GM19238 (cell line): ENCODE data around the gene ADAM10.

Source experiments
- DNase-seq: peaks from one replicate; pipeline ENCODE4 v3.0.0; 2011; ENCODE audit warnings: low spot score; ENCODE audit not compliant: insufficient read length

Gene ADAM10

GRCh38 chr15:58755956-58756355 lies 6.4 kb upstream of the ADAM10 start:
- no peak for DNase-seq

- DNase-seq, result no peak
Observed at GRCh38 chr15:58755350-58755749, 5.8 kb upstream of the ADAM10 start.

DNA sequence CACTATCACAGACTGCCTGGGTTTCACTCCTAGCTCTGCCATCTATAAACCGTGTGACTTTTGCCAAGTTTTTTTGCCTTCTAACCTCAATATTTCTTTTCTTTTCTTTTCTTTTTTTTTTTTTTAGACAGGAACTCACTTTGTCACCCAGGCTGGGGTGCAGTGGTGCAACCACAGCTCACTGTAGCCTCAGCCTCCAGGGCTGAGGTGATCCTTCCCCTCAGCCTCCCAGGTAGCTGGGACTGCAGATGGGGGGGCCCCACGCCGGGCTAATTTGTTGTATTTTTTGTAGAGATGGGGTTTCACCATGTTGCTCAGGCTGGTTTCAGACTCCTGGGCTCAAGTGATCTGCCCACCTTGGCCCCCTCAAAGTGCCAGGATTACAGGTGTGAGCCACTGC lies 3.2 kb upstream of the ADAM10 start:
- DNase-seq, result no peak

DNA sequence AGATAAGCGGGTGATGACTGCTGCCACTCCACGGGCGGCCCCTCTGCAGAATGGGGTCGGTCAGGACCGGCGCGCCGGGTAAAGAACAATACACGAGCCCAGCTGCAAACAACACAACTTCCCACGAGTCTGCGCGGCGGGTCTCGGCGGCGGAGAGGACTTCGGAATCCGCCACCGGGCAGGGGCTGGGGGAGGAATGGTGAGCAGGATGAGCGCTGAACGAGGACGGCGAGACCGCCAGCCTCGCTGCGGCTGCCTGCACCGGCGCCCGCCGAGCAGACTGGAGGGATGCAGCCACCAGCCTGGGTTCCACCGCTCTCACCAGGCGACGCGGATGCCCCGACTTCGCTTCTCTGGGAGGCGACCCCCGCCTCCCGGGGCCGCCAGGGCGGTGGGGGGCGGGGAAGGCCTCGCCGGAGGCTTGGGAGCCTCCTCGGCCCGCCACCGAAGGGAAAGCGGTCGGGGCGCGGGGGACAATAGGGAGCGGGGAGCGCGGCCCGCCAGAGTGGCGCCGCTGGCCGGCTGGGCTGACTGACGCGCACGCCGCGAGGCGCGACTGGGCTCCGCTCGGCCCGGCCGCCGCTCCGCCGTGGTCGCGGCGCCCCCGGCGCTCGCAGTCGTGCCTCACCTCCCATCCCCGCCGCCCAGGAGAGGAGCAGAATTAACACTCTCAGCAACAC lies 515 bp downstream of the ADAM10 start:
- DNase-seq, result peak; percentile 27

GRCh38 chr15:58748040-58748851 lies 1.3 kb downstream of the ADAM10 start:
- no peak for DNase-seq

- DNase-seq, result no peak
Observed at GRCh38 chr15:58746174-58746573, 3.3 kb downstream of the ADAM10 start.

DNA sequence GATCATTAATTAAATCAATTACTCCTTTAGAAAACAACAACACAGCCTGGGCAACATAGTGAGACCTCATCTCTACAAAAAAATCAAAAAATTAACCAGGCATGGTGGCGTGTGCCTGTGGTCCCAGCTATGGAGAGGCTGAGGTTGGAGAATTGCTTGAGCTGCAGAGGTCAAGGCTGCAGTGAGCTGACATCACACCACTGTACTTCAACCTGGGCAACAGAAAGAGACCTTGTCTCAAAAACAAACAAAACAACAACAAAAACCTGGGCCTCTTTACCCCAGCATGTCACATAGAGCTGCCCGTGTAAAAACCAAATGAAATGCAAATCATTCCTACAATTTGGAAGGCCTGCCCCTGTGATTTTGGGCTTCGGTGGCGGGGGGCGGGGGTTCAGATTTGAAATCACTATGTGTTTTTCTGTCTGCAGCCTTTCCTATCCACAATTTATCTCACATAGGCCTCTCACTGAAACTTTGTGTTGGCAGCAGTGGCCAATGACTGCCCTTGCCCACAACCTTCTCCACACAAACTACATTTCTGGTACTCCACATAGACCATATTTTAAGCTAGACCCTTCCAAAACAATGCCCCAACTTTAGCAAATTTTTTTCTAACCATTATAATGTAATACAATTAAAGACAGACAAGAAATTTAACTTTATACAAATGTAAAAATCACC lies 6.5 kb downstream of the ADAM10 start:
- no peak for DNase-seq

- no peak for DNase-seq
Observed at GRCh38 chr15:58742022-58742813, 7.3 kb downstream of the ADAM10 start.

- no peak for DNase-seq
Observed at GRCh38 chr15:58741032-58741431, 8.5 kb downstream of the ADAM10 start.

DNA sequence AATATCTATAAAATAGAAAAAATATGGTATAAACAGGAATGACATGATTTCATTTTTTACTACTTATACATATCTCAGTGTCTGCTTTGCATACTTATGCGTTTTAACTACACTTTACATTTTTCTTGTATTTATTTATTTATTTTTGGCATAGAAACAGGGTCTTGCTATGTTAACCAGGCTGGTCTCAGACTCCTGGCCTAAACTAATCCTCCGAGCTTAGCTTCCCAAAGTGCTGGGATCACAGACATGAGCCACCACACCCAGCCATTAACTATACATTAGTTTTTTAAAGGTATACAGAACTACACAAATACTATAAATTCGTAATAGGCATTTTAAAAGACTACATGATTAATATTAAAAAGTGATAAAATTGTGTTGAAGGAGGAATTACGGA lies 9.1 kb downstream of the ADAM10 start:
- DNase-seq, result no peak

DNA sequence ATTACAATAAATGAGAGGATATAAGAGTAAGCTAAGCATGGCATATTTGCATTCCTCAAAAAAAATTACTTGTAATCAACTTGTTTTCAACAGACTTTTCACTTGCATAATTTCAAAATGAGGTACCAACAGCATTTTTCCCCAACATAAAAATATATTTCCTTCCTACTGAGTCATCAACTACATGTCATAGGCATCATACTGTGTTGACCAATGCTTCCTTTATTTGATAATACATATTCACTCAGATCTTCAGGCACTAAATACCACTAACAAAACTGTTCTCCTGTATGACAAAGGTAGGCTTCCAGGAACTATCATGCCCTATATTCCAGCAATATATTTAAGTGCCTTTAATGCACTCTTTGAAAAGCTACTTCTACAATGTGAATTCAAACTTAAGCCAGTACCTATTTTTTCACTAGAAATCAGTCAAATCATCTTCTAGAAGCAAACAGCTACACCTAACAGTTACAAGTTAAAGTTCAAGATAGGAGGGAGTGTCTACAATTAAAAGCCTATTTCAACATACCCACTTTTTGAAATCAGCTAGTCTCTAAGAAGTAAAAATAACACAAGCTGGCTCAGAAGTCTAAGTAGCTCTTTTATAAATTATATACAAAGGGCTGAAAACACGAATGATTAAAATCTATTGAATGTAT lies 11.3 kb downstream of the ADAM10 start:
- no peak for DNase-seq

DNA sequence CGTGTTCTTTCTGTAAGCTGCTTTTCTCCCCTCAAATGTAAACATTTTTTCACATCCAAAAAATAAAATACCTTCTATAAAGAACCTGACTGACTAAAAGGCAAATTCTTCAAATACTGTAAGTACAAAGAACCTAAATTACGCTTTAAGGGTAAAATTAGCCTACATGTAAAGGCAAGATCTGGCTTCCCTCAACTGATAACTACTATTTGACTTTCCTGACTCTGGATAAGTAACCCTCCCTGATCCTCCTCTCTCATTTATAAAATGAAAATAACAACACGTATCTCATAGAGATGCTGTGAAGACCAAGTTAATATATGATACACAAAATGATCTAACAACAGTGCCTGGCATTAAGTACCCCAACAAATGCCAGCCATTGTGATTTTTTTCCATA lies 12.2 kb downstream of the ADAM10 start:
- no peak for DNase-seq

DNA sequence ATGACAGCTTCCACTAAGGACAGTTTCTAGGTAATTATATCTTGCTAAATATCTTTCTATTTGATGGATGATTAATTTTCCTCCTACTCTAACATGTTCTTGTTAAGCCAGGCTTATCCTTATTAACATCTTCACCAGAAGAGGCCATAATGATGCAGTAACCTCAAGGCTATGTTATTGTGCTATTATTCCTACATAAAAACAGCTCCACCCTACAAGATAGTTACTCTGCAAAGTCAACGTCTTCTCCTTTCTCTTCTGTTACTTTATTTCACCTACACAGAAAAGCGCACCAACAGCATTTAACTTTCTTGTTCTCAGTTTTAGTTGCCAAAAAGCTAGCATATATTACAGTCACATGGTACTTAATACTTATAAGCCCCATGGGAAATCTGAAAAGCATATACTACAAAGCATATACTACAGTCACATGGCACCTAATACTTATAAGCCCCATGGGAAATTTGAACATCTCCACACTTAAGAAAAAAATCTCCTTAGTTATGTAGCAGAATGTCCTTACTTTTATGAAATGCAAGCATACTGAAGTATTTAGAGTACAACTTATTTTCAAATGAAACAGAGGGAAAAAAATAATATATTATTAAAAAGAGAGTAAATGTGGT lies 13.4 kb downstream of the ADAM10 start:
- DNase-seq, result no peak

DNA sequence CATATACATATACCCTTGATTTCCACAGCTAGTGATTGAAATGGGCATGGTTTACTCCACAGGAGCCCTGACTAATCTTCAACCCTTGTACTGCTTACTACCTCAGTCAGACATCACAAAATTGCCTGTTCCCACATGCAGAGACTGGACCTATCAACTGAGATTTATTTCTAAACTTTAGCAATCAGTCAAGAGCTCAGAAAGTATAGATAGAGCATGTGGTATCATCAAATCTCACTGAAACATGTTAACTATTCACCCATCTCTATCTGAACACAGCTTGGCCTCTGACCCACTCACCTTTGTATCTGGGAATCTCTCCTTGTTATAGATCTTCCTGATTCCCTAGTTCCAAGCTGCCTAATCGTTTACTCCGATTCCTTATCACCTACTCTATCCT lies 14.6 kb downstream of the ADAM10 start:
- no peak for DNase-seq

DNA sequence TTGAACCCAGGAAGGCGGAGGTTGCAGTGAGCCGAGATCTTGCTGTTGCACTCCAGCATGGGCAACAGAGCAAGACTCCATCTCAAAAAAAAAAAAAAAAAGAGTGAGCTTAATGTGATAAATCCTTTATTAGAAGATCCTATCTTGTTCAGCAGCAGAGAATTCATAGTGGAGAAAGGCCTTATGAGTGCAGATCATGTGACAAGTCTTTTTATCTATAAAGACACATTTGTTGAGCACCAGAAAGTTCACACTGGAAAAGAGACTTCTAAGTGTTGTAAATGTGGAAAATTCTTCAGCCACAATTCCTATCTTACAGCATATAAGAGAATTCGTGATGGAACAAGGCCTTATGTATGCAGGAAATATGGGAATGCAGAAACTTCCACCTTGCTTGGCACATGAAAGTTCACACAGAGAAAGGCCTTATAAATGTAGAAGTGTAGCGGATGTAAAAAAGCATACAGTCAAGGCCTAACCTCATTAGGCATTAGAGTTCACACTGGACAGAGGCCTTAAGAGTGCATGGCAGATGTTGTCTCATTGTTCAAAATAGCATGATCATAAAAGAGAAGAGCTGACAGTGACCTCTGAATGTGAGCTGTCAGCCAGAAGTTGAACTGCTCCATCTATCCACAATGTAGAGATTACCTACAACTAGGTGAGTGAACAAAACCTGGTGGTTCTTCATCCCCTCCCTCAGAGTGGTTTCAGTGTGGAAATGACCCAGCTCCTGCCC lies 16.7 kb downstream of the ADAM10 start:
- no peak for DNase-seq

- no peak for DNase-seq
Observed at GRCh38 chr15:58731756-58732535, 17.6 kb downstream of the ADAM10 start.

- DNase-seq, result no peak
Observed at GRCh38 chr15:58726867-58727266, 22.6 kb downstream of the ADAM10 start.

DNA sequence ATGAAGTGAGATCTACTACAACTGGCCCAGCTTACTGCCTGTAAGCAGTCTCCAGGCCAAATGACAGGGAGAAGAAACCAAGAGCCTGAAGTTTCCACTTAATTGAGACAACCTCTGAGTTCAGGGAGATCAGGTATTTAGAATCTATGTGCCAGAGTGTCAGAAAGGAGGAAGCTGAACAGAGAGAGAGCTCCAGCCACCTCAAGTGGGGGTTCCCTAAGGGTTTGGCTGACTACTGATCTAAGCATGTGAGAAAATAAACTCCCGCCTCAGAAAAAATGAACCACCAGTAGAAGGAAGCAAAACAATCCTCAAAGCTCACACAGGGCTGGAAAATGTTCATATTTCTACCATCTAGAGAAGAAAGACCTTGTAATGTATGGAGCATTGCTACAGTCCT lies 25.0 kb downstream of the ADAM10 start:
- peak; percentile 22 for DNase-seq

DNA sequence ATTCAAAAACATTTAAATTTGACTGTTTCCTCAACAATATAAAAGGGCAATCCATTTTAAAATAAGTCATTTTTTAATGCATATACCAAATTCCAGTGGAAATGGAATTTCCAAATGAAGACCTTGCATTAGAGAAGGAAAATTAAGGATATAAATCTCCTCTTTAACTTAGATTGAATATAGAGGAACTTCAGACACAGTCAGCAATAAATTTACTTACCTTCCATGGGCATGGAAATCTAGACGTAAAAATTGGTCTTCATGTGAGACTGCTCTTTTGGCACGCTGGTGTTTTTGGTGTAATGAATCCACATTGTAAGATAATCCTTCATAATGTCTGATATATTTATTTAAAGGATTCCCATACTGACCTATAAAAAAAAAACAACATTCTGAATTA lies 32.1 kb downstream of the ADAM10 start:
- DNase-seq, result no peak
